ENCODE results near the gene TMPRSS11F.

- TF ChIP-seq EZH2 (IDR thresholded peaks at IDR 0.05) (no peak), POLR2A (IDR thresholded peaks at IDR 0.05; ENCODE audit: borderline replicate concordance, extremely low read depth, insufficient read depth, insufficient read length) (no peak), ZBTB33 (IDR thresholded peaks at IDR 0.05; ENCODE audit: extremely low read depth, insufficient replicate concordance, low read length) (no peak), REST (IDR thresholded peaks at IDR 0.05; ENCODE audit: low read depth) (no peak), ATF3 (IDR thresholded peaks at IDR 0.05) (no peak), POLR2AphosphoS5 (IDR thresholded peaks at IDR 0.05; ENCODE audit: low read depth, low read length) (no peak), CTCF (IDR thresholded peaks at IDR 0.05 in 2 of 3, conservative IDR thresholded peaks at IDR 0.05 in 1 of 3; ENCODE audit: borderline replicate concordance in 1 of 3, insufficient read depth in 1 of 3, low read depth in 2 of 3, low read length in 2 of 3) (no peak), SRF (IDR thresholded peaks at IDR 0.05; ENCODE audit: low read depth) (no peak), YY1 (IDR thresholded peaks at IDR 0.05; ENCODE audit: extremely low read depth, insufficient replicate concordance, low read depth, low read length) (no peak), RAD21 (IDR thresholded peaks at IDR 0.05; ENCODE audit: low read depth) (no peak), SIN3A (IDR thresholded peaks at IDR 0.05; ENCODE audit: low read depth) (no peak), ELF1 (IDR thresholded peaks at IDR 0.05; ENCODE audit: borderline replicate concordance, low read depth) (no peak)
These were observed 38.0 kb upstream of the TMPRSS11F start for GRCh38 chr4:68167706-68168105.

Measured in HCT116 (cell line).